Vagina (tissue), 2 donors: ENCODE data around the gene AGXT2.

ENCODE experiments used
- POLR2A ChIP-seq, 2 donors: fragments of 450-650 bp; IDR thresholded peaks; one replicate each; pipeline ENCODE4 v1.6.1; 2017; ENCODE audit warnings: antibody characterized with exemption in 2 of 2, mild to moderate bottlenecking in 2 of 2, moderate library complexity in 2 of 2
- POLR2AphosphoS5 ChIP-seq, 2 donors: sonication (generic); formaldehyde crosslinking; IDR thresholded peaks; one replicate each; pipeline ENCODE4 v1.9.0; 2017; ENCODE audit warnings: antibody characterized with exemption in 2 of 2, mild to moderate bottlenecking in 2 of 2, low read depth in 1 of 2; ENCODE audit not compliant: insufficient read depth in 1 of 2
- TF ChIP-seq, protein P1 (sequence below), 3 experiments: fragments of 450-650 bp in 2 of 3; fragments of 200-600 bp in 1 of 3; sonication (generic) in 1 of 3; IDR thresholded peaks; one replicate each; pipeline ENCODE4 v1.5.1; 2017 to 2019; ENCODE audit warnings: antibody characterized with exemption in 3 of 3, mild to moderate bottlenecking in 2 of 3, moderate library complexity in 2 of 3

DNA sequence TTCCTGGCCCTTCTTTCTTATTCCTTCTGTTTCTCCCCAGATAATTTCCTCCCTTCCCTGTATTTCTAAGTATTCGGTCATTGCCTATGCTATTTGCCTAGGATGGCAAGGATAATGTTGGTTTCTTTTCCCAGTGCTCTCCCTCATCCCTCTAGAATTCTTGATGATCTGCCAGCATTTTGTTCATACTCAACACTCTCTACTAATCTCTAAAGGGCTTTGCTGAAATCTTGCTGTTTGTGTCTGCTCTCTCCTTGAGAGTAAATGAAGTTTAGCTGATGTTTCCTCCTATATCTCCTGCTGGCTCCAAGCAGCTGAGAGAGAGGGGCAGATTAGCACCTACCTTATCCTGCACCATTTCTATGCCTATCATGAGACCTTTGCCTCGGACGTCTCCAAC is 38.1 kb downstream of the AGXT2 start:
- no peak for TF ChIP-seq POLR2AphosphoS5 (IDR thresholded peaks at IDR 0.05; ENCODE audit: insufficient read depth in 1 of 2, low read depth in 1 of 2)
- TF ChIP-seq, protein P1, sequence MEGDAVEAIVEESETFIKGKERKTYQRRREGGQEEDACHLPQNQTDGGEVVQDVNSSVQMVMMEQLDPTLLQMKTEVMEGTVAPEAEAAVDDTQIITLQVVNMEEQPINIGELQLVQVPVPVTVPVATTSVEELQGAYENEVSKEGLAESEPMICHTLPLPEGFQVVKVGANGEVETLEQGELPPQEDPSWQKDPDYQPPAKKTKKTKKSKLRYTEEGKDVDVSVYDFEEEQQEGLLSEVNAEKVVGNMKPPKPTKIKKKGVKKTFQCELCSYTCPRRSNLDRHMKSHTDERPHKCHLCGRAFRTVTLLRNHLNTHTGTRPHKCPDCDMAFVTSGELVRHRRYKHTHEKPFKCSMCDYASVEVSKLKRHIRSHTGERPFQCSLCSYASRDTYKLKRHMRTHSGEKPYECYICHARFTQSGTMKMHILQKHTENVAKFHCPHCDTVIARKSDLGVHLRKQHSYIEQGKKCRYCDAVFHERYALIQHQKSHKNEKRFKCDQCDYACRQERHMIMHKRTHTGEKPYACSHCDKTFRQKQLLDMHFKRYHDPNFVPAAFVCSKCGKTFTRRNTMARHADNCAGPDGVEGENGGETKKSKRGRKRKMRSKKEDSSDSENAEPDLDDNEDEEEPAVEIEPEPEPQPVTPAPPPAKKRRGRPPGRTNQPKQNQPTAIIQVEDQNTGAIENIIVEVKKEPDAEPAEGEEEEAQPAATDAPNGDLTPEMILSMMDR (IDR thresholded peaks at IDR 0.05) = no peak
- TF ChIP-seq POLR2A (IDR thresholded peaks at IDR 0.05) = no peak
